IPS DF 4.7 (cell line): ENCODE measurements around the gene PTX3.

Source experiments
- DNase-seq: peaks from one replicate; pipeline ENCODE4 v3.0.0-alpha.2; 2013; ENCODE audit warnings: low spot score; ENCODE audit errors: extremely low read depth

PTX3 gene

DNA sequence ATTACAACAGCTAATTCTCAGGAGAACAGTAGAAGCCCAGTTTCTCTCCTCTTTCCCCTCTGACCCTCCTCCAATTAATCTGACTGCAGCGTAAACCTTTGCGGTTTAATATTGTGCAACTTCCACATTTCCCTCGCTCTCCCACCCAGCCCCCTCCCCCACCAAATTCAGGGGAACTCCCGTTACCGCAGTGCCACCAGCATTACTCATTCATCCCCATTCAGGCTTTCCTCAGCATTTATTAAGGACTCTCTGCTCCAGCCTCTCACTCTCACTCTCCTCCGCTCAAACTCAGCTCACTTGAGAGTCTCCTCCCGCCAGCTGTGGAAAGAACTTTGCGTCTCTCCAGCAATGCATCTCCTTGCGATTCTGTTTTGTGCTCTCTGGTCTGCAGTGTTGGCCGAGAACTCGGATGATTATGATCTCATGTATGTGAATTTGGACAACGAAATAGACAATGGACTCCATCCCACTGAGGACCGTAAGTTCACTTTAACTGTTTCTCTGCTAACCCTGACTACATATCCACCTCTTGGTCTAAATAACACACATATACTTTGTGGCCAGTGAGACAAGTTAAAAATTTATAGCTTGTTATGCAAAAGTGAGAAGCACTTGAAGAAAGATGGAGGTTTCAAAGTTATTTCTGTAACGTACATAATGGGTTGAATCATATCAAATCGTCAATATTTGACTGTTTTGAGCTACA, at the start of gene PTX3:
TSS of gene PTX3 (plus strand) at position 268 of the 709 bp plus-strand sequence. CDS start at position 352, 84 bp downstream.
- DNase-seq, result no peak

DNA sequence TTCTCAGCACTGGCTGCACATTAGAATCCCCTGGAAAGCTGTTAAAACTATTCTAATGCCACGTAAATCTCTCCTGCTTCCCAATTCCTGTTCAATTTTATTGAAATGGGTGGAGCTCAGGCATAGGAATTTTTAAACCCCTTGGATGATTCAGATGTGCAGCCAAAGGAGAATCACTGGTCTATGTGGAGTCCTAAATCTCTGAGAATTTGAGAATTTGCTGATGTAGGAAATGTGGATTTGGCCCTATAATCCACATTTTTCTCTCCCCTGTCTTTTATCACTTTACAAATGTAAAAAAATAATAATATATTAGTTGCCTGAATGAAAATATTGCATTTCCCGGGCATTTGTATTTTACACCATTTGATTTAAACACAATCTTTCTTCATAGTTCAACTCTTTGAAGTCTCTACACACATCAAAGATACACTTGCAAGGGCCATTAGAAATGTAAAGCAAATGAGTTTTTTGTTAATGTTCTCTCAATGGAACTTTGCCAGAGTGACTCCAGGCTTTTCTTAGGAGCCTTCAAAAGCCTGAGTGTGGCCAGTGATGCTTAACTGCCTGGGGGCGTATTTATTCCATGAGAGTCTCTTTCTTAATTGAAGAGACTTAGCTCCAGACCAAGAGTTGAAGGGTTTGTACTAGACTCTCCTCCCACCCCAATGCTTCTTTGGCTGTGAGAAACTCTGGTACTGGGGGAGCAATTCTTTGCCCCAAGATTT, 48.8 kb upstream of the PTX3 start:
- DNase-seq, result no peak

DNA sequence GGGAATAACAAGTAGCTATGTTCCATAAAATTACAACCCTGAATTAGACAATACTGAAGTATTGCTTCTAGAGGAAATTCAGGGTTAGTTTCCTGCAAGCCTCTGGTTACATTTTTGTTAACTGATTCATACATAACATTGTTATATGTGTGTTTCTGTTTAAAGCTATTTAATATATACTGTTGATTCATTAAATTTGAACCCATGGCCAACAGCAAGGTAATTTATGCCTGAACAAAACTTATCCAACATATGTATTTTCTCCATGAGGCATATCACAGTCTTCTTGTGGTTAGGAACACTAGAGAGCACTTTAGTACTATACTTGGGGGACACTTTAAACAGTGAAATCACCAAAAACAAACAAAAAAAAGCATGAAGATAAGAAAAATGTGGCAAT, 47.7 kb upstream of the PTX3 start:
- no peak for DNase-seq

DNA sequence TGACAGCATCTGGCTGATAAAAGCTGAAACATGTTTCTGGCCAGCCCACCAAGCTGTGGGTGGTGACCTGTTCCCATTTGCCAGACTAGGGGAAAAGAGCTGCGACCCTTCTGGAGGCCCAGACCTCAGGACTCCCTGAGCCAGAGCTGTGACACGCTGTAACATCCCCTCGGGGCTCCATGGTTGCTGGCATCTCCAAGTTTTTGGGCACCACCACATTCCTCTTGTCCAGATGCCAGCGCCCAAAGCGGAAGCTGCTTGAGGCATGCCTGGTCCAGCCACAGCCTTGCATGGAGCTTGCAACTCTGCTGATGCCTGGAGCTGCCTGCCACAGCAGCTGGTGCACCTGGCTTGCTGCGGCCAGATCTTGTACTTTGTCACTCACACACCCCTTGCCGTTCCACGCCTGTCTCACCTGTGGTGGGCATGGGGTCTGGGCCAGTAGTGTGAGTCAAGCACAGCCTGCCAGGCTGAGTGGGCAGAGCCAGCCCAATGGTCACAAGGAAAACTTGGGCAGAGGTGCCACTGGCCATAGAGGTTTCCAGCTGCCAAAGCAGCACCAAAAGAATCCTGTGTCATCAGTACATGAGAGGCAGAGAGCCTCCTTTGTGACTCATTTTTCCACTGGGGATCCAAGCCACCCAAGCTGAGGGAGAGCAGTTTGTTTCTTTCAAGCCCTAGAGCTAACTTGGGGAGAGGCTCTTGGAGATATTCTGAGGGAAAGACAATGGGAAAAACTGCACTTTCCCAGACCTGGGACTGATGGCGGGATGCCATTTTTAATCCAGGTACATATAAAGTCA, 45.7 kb upstream of the PTX3 start:
- no peak for DNase-seq

DNA sequence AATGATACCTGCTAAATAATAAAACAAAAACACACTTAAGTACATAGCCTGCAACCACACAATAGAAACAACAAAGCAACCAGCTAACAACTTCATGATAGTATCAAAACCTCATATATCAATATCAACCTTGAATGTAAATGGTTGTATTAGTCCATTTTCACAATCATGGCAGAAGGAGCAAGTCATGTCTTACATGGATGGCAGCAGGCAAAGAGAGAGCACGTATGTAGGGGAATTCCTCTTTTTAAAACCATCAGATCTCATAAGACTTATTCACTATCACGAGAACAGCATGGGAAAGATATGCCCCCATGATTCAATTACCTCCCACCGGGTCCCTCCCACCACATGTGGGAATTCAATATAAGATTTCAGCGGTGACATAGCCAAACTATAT, 44.5 kb upstream of the PTX3 start:
- DNase-seq, result no peak

DNA sequence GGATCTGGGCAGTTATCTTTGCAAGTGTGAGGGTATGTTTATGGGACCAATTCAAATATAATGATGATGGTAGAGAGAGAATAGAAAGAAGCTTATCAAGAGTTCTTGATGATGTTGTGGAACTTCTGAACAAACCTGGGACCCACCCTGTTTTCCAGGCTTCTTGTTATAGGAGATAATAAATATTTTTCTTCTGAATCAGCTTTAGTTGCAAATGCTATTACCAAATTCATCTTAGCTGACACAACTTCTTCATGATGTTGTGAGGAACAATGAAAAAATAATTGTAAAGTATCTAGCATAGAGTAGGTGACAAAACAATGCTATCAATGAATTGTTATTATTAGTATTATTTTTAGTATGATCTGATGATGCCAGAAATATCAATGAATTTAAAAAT, 43.5 kb upstream of the PTX3 start:
- no peak for DNase-seq

DNA sequence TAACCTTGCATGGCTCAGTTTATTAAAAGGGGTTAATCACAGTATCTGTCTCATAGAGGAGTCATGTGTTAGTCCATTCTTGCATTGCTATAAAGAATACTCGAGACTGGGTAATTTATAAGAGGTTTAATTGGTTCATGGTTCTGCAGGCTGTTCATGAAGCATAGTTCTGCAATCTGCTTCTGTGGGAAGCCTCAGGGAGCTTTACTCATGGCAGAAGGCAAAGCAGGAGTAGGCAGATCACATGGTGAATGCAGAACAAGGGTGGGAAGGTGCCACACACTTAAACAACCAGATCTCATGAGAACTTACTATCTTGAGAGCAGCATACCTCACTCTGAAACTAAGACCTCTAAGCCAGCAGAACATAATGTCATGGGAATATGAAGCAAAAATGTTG, 42.2 kb upstream of the PTX3 start:
- no peak for DNase-seq

DNA sequence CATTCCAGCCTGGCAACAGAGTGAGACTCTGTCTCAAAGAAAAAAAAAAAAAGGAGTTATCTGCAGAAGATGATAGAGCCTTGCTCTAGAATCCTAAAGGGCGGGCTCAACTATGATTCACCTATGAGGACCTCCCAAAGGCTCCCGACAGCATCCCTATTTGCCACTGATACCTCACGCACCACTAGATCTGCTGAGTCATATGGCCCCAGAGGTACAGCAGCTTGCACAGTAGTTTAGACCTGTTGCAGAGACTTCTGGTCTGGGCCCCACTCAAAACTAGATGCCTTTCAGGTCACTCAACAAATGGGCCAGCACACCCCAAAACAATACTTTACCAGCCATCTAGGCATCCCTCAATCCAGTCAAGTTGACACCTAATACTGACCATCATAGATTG, 38.1 kb upstream of the PTX3 start:
- no peak for DNase-seq

DNA sequence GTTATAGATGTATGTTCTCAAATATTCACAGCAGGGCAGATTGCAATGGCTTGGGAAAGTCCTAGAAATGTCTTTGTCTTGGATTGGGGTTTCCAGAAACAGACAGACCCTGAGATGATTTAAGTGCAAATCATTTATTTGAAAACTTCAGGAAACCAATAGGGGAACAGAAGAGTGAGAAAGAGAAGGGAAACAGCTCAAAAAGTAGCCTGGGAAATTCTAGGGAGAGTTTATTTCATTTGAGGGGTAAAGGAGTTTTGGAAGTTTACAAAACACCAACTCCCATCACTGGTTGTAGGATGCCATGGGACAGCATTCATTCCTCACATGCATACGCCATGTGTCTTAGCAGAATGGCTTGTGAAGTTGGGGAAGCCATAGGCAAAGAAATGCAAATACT, 32.3 kb upstream of the PTX3 start:
- DNase-seq, result no peak

DNA sequence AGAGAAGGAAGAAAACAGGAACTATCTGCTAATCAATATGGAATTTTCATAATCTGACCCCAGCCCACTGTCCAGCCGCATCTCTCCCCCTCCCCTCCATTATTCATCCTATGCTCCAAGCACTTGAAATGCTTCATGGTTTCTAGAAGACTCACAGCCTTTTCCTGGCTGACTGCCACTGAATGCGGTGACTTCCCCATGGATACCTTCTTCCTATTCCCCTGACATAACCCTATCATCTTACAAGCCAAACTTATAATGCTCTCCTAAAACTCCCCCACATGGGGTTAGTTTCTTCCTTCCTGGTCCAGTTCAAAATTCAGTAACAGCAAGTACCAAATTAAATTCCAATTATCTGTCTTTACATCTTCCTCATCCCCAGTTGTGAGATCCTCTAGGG, 31.2 kb upstream of the PTX3 start:
- no peak for DNase-seq

DNA sequence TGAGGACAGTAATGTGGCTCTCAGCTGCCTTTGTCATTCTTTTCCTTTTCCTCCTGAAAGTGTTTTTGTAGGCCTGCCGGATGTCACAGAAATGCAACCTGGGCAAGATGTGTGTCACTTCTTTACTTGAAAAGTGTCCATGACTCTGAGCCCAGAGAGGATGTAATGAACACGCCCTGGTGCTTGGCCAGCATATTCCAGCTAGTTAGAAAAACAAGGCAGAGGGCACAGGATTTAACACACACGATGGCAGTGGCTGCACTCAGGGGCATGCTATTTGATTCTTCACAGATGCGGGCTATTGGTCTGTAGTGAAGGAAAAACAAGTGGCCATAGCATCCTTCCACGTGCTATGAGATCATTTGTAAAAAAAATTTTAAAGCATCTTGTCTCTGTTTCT, 30.3 kb upstream of the PTX3 start:
- no peak for DNase-seq

DNA sequence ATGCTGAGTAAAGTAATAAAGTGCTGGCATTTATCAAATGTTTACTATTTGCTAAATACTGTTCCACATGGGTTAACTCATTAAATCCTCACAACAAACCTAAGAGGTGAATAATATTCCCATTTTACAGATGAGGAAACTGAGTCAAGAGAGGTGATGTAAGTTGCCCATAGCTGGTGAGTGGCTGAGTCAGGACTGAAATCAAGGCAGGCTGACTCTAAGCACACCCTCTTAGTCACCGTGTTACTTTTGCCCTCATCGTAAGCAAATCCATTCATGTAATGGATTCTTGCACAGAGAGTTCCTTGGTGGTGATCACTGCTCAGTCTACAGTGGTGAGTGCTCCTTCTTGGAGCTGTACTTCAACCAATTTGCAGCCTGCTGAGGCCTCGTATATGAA, 28.9 kb upstream of the PTX3 start:
- no peak for DNase-seq

DNA sequence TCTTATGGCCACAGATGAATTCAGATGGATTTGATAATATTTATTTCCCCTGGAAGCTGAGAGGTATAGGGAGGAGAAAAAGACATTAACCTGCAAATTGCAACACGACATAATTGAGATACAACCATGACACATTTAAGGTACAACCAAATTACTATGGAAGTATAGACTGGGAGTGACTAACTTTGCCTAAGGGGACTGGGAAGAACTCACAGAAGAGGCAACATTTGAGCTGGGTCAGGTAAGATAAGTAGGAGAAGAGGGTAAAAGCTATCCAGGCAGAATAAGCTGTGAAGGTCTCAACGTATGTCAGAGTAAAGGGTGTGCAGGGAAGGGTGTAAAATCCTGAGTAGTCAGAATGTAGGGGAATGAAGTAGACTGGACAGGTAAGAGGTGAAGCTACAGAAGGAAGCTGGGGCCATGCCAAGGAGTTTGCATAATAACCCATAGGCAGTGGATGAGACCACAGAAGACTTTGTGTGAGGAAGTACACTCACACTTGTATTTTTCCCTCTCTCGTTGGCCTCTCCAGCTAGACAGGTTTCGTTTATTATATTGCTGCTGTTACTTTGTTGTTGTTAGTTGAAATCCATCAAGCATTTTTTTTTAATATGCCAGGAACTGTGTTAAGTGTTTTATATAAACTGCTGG, 28.0 kb upstream of the PTX3 start:
- DNase-seq, result no peak

DNA sequence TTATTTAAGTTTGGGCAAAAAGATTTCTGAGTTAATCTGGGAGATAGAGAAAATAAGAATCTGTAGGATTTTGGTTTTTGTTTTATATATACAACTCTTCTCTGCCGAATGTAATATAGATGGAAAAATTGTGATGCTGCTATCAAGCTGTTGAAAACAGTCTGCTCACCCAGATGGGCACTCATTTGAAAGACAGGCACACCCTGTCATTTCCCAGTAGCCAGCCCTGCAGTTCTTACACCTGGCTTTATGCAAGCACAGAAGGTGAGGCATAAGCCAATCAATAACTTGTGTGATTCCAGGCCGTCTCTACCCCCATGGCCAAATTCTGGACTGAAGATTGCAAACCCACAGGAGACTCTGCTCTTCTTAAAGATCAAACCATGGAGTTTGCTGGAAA, 27.1 kb upstream of the PTX3 start:
- DNase-seq, result no peak

DNA sequence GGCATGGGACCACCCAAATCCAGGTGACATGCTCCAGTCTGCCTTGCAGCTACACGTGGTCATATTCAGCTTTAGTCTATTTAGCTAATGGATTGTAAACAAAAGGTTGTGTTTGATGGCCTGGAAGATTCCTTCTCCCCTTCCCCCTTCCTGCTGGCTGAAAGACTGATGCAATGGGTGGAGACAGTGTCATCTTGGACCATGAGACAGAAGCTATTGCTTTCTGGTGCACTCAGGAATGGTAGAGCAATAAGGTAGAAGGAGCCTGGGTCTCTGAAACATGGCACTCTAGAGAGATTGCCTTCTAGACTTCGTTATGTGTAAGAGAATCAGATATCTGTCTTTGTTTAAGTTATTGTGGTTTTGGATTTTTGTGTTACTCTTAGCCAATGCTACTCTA, 25.7 kb upstream of the PTX3 start:
- no peak for DNase-seq

DNA sequence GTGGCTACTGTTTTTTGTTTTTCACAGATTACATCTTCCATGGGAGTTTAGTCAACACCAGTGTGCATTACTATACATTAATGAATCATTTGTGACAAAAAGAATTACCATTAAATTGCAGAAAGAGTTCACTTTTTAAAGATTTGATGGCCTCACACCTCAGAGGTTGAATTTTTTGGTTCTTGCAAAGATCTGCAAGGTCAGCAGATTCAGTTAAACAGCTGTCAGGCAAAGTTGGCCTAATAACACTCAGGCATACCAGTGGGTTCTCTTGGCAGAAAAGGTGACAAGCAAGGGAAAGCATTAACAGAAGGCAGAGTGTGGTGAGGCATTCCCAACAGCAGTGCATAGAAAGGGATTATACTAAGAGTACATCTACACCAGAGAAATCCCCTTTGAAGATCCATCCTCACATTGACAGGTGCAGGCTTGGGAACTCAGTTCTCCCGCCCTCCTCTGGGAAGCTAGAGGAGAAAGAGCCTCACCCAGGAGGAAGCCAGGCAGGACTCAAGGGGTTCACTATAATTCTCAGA, 24.3 kb upstream of the PTX3 start:
- no peak for DNase-seq

DNA sequence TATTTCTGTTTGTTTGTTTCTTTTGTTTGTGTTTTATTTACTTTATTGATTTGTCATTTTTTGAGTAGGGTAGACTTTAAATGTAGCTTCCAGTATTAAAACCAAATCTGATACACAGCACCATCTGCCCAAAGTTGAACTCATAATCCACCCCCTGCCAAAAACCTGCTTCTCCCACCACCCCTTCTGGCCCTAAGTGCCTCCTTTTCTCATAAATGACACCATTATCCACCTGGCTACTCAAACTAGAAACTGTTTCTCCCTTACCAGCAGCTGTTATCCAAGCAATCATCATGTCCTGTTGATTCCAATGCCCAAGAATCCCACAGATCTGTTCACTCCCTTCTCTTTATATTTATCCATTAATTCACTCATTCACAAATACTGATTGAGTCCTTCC, 21.8 kb upstream of the PTX3 start:
- DNase-seq, result no peak

DNA sequence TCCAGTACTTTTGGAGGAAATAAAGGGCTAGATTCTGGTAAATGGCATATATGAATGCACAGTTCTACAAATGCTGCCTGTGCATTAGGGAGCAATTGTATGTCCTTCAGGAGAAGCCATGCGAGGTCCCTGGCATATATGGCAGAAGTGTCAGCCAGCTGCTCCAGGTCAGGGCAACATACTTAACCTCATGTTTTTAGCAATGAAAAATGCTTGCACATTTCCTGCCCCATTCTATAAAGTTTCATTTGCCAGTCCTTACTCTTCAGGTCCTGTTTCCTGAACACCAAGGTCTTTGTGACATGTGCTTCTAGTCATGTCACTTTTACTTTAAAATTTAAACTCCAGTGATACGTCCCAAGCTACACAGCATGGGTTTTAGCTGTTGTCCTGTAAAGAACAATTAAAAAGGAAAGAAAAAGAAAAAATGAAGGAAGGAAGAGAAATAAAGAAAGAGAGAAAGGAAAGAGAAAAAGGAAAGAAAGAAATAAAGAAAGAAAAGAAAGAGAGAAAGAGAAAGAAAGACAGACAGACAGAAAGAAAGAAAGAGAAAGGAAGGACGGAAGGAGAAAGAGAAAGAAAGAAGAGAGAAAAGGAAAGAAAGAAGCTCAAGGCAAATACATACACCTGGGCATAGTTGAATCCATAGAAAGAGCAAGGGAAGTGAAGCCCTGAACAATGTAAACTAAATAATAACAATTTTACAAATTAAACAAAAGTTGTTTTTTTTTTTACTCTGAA, 20.1 kb upstream of the PTX3 start:
- no peak for DNase-seq

DNA sequence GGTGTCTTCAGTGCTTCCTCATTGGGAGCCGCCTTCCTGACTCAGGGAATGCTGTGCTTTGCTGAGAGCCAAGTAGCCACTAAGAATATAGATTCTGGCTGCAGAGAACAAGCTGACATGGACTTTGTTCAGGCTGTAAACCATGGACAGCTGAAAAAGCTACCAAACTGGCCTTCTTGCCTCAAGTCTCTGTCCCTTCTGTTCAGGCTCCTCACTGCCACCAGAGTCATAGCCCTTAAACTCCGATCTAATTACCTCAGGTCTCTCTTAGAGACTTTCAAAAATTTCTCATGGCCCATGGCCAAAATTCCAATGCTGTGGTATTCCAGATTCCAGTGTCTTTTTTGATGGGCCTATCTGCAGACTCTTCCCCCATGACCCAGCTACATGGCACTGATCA, 19.4 kb upstream of the PTX3 start:
- DNase-seq, result no peak

DNA sequence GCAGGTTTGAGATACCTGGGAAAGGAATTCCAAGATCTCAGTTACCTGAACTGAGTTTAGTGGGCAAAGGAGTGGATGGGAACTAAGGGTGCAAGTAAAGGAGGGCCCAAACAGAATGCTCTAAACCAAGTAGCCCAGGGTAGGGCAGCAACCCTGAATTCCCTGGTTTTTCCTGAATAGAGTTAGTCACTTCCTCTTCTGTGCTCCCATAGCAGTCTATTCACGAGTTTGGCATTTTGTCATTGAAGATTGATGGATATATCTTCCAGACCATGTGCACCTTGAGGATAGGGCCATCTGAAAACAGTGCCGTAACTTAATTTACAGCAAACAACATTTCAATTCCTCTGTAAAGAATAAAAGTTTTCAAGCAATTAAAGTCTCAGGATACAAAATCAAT, 18.5 kb upstream of the PTX3 start:
- no peak for DNase-seq

DNA sequence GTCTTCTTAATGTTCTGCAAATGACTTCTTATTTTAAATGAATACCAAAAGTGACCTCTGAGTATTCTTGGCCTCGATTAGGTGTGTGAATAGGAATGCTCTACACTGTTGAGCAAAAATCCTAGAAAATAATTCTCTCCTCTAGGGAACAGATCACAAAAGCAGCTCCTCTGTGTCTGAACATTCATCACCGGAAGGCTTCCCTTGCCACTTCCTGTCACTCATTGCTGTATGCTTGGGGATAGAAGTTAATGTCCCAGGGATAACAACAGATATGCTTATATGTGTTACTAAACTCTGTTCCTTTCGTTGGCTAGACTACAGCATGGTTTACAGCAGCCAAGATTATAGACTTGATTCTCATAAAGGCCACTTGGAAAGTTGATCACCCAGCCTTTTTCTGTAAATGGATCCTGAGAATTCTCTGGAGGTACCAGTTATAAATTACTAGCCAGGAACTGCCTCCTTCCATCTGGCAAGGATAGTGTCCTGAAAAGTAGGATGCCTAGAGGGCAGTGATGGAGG, 16.0 kb upstream of the PTX3 start:
- DNase-seq, result no peak
